Small intestine (tissue), 7 donors: ENCODE data around the gene ST14. TPM values are rescaled to one million over a fixed set of nuclear protein-coding genes. Genes with fewer than 3 reads are reported as not detected.

ENCODE experiments used
- DNase-seq, 2 donors: peaks; one replicate each; pipeline versions ENCODE4 v3.0.0 to v3.0.0-alpha.2; 2013
- FAIRE-seq: peaks from 2 replicates; lab custom pipeline; 2012; peaks lifted over from hg19 to GRCh38; lab: Jason Lieb, UNC
- H3K27ac ChIP-seq, 3 donors: one replicate each; pipeline ENCODE4 v1.5.1; 2013; ENCODE audit warnings: low read length in 2 of 3, mild to moderate bottlenecking in 2 of 3, control low read depth in 1 of 3, inconsistent platforms in 1 of 3, low read depth in 1 of 3, moderate library complexity in 1 of 3
- H3K27me3 ChIP-seq, 3 donors: one replicate each; pipeline ENCODE4 v1.6.1; 2013; ENCODE audit warnings: low read length in 3 of 3, inconsistent platforms in 1 of 3; ENCODE audit not compliant: control insufficient read depth in 3 of 3, insufficient read depth in 3 of 3
- H3K36me3 ChIP-seq, 3 donors: one replicate each; pipeline ENCODE4 v1.6.1; 2013; ENCODE audit warnings: low read length in 3 of 3, inconsistent platforms in 1 of 3, low read depth in 1 of 3, mild to moderate bottlenecking in 1 of 3, moderate library complexity in 1 of 3; ENCODE audit not compliant: control insufficient read depth in 3 of 3, insufficient read depth in 2 of 3
- H3K4me1 ChIP-seq, 3 donors: one replicate each; pipeline ENCODE4 v1.6.1; 2013; ENCODE audit warnings: low read length in 2 of 3, inconsistent platforms in 1 of 3, low read depth in 1 of 3, mild to moderate bottlenecking in 1 of 3, moderate library complexity in 1 of 3; ENCODE audit not compliant: control insufficient read depth in 3 of 3, insufficient read depth in 2 of 3
- H3K4me3 ChIP-seq, 3 donors: one replicate each; pipeline ENCODE4 v1.5.1; 2013; ENCODE audit warnings: low read length in 3 of 3, control low read depth in 1 of 3, inconsistent platforms in 1 of 3, low read depth in 1 of 3, mild to moderate bottlenecking in 1 of 3, moderate library complexity in 1 of 3
- H3K9me3 ChIP-seq, 2 donors: one replicate each; pipeline ENCODE4 v1.6.1; 2013; ENCODE audit warnings: low read depth in 1 of 2, low read length in 1 of 2; ENCODE audit not compliant: control insufficient read depth in 2 of 2, insufficient read depth in 1 of 2
- WGBS, 3 donors: extraction: QIAGEN DNeasy Blood & Tissue Kit; methylation state at CpG; one replicate each; pipeline ENCODE4 v1.1.7; 2013; 5-methylcytosine and 5-hydroxymethylcytosine counted together
- polyA plus RNA-seq, 4 donors: library from polyadenylated mRNA; stranded (reverse) in 3 of 4; unstranded in 1 of 4; fragments of 200-250 nt in 3 of 4; fragments of 120-200 nt in 1 of 4; gene quantifications; one replicate each; pipeline versions ENCODE4 v1.2.1 to v1.2.3, GENCODE V29; 2013
- donor health status: healthy with polysubstance abuse.
- donor health status: control.
- donor health status: control.
- donor health status: Bipolar disorder and iron deficiency.
- donor health status: healthy.

ST14 gene
- polyA plus RNA-seq, 4 donors, result 97.8 to 259 (median 143) TPM

DNA sequence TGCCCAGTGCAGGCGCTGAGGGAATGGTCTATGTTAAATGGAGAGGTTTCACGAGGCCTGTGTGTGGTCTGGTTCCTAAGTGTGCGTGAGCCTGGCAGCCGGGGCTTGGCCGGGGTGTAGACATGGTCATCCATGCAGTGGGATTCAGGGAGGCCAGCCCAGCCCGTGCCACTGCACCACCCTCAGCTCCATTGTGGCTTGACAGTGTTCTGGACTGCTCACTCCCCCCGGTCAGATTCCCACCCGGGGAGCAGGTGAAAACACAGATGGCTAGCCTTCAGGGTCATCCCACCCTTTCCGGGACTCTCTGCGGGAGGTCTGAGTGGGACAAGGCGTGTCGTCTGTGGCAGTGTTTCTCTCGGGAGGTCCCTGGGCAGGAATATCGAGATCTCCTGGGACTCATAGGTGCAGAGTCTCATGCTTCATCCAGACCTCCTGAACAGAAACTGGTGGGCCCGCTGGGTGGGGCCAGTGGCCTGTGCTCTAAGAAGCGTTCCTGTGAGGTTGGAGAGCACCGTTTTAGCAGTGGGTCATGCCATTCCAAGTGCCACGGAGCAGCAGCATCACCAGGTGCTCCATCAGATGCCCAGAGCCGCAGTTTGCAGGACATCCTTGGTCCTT is 52.3 kb downstream of the ST14 start:
- H3K4me3 ChIP-seq, result no peak overlapping the region
- FAIRE-seq (no peak), DNase-seq (no peak)
- peaks cover 0 to 8% (median 0%) of the 10 kb centered on the region in 3 donors for H3K4me1 ChIP-seq
- no peaks in the 10 kb centered on the region for H3K9me3 ChIP-seq
- 70 to 85% (median 73%) methylated on average over 19 of the region's 19 CpGs for WGBS, 3 donors
- H3K36me3 ChIP-seq, result peaks cover 0 to 78% (median 17%) of the 10 kb centered on the region in 3 donors
- H3K27ac ChIP-seq, result no peak overlapping the region
- H3K27me3 ChIP-seq, result no peaks in the 10 kb centered on the region

DNA sequence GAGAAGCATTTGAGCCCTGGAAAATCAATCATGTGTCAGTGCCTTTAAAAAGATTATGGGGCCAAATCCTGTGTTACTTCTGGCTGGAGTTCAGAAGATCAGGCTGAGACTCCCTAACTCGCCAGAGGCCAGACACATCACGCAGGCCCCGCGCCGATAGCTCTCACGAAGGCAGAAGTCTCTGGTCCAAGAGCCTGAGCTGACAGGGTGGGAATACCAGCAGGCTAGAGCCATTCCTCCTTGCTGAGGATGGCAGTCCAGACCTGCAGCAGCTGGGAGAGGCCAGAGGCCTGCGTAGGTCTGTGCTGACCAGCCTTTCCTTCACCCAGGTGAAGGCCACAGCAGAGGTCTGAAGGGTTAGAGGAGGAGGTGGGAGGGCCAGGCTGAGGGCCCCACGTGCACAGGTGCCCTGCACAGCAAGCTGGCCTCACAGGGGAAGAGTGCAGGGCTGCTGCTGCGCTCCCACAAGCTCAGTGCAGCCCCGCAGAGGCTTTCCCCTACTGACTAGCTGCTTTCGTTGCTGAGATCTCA is 52.9 kb downstream of the ST14 start:
- Histone ChIP-seq H3K9me3 (no peaks in the 10 kb centered on the region), H3K4me1 (peaks cover 0 to 12% (median 0%) of the 10 kb centered on the region in 3 donors), H3K4me3 (no peak overlapping the region), H3K27me3 (no peaks in the 10 kb centered on the region), H3K27ac (no peak overlapping the region), H3K36me3 (peaks cover 0 to 72% (median 17%) of the 10 kb centered on the region in 3 donors)
- FAIRE-seq (no peak), DNase-seq (no peak)
- 64 to 69% (median 67%) methylated on average over 11 of the region's 11 CpGs for WGBS, 3 donors

DNA sequence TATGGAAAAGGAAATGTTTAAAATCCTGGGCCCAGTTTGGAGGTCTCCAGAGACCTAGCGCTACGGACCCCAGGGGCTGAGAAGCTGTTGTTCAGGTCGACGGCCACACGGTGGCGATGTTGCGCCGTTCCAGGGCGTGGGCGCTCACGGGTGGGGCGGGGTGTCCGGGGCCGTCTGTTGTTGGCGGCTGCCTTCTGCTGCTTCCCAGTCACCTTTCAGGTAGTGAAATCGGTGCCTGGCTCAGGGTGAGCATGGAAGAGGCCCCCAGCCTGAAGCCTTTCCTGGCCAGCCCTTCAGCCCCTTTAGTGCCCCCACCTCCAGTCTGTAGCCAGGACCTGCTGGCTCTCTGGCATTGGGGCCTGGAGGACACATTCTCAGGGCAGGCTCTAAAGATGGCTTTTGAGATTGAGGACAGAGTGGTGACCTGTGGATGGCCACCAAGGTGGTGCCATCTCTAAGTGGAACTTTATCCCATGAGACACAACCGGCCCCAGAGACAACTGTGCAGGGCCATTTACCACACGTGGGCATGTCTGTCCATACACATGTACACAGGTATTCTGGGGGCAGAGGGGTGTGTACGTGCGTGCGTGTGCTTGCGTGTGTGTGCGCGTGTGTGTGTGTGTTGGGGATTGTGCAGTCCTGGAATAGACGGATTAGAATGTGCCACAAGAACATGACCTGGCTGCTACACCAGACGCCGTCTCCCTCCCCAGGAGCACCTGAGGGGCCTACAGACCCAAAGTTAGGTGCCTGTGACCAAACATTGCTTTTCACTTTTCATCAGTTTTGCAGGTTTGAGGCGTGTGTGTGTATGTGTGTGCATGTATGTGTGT is 53.8 kb downstream of the ST14 start:
- WGBS, 3 donors, result 35 to 38% (median 36%) methylated on average over 28 of the region's 28 CpGs
- H3K27ac ChIP-seq, result no peak overlapping the region
- DNase-seq (peak; percentile 62 to 78), FAIRE-seq (no peak)
- H3K4me1 ChIP-seq, result peaks cover 0 to 12% (median 0%) of the 10 kb centered on the region in 3 donors
- no peaks in the 10 kb centered on the region for H3K27me3 ChIP-seq
- peaks cover 0 to 64% (median 13%) of the 10 kb centered on the region in 3 donors for H3K36me3 ChIP-seq
- no peaks in the 10 kb centered on the region for H3K9me3 ChIP-seq
- no peak overlapping the region for H3K4me3 ChIP-seq

DNA sequence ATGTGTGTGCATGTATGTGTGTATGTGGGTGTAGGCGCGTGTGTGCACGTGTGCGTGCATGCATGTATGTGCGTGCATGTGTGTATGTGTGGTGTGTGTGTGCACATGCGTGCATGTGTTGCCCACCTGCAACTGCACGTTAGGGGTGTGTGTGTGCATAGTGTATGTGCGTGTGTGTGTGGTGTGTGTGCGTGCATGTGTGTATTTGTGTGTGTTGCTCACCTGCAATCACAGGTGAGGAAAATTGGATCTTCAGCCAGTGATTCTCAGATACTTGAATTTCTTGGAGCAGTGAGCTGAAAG is 54.3 kb downstream of the ST14 start:
- peaks cover 0 to 58% (median 12%) of the 10 kb centered on the region in 3 donors for H3K36me3 ChIP-seq
- FAIRE-seq (no peak), DNase-seq (no peak)
- H3K27ac ChIP-seq, result no peak overlapping the region
- no peaks in the 10 kb centered on the region for H3K9me3 ChIP-seq
- no peak overlapping the region for H3K4me3 ChIP-seq
- no peaks in the 10 kb centered on the region for H3K27me3 ChIP-seq
- WGBS, 3 donors, result 91 to 92% (median 92%) methylated on average over 9 of the region's 9 CpGs
- peaks cover 0 to 12% (median 0%) of the 10 kb centered on the region in 3 donors for H3K4me1 ChIP-seq

DNA sequence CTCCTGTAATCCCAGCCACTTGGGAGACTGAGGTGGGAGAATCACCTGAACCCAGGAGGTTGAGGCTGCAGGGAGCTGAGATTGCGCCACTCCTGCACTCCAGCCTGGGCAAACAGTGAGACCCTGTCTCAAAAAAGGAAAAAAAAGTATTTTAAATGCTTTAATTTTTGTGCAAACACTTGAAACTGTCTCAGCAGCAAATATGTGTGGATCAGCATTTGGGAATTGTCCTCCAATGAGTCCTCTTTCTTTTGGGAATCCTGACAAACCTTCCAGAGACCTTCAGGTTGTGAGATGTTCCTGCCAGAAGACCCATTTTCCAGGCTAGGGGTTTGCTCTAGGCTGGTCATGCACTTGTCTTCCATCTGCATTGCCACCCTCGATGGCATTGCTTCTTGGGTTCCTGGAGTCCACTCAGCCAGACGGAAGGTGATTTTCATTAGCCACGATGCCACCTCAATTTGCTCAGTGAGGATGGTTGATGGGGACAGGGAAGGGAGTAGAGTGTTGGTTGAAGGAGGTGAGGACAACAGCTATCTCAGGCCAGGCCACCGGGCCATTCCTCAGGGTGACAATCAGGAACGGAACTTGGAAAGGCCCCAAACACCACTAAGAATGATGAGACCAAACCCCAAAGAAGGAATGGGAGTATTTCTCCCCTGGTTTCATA is 55.4 kb downstream of the ST14 start:
- H3K9me3 ChIP-seq, result no peaks in the 10 kb centered on the region
- H3K4me3 ChIP-seq, result no peak overlapping the region
- no peak for DNase-seq
- 61 to 85% (median 69%) methylated on average over 6 of the region's 6 CpGs for WGBS, 3 donors
- peaks cover 0 to 12% (median 0%) of the 10 kb centered on the region in 3 donors for H3K4me1 ChIP-seq
- H3K36me3 ChIP-seq, result peaks cover 0 to 47% (median 7%) of the 10 kb centered on the region in 3 donors
- no peak overlapping the region for H3K27ac ChIP-seq
- no peak for FAIRE-seq
- no peaks in the 10 kb centered on the region for H3K27me3 ChIP-seq

DNA sequence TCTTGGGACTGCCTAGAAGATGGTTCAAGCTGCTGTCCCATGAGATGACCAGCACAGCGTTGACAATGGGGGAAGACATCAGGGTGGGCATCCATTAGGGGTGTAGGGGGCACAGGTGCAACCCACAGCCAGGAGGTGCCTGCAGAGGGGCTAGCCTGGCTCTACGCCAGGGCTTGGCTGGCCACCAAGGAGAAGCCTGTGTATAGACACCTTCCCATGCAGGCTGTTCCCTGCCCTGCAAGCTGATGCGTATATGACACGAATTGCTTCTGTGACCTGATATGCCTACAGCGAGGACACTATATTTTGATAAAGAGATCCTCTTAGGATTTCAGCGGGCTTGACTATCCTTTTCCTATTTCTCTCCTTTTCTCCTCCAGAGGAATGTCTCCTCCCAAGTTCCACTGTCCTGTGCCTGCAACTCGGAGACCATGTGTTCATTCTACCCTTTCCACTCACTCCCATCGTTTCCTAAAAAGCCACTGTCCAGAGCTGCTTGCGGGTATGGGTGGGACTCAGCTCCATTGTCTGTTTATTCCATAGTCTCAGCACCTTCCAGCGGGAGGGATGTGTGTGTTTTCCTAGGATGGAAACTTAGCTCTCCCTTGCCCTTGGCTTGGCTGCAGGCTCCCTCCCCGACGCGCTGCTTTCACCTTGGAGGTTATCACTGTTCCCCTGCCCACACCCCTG is 56.1 kb downstream of the ST14 start:
- no peaks in the 10 kb centered on the region for H3K27me3 ChIP-seq
- peaks cover 0 to 42% (median 0%) of the 10 kb centered on the region in 3 donors for H3K36me3 ChIP-seq
- FAIRE-seq (no peak), DNase-seq (no peak)
- no peak overlapping the region for H3K4me3 ChIP-seq
- H3K4me1 ChIP-seq, result peaks cover 0 to 12% (median 0%) of the 10 kb centered on the region in 3 donors
- no peak overlapping the region for H3K27ac ChIP-seq
- 55 to 66% (median 58%) methylated on average over 13 of the region's 13 CpGs for WGBS, 3 donors
- H3K9me3 ChIP-seq, result no peaks in the 10 kb centered on the region

DNA sequence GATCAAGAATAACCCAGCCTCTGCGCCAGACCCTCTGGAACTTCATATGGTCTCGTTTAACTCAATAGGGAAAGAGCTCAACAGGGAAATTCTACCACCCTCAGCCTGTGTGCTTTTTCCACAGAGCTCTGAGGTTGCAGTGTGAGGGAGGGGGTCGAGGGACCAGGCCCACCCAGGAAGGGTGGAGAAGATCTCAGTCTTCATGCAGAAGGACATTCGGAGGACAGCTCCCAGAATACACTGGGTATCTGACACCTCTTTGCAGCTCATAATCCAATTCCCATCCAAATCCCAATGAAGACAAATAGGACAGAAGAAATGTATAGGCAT is 56.6 kb downstream of the ST14 start:
- H3K27me3 ChIP-seq, result no peaks in the 10 kb centered on the region
- H3K9me3 ChIP-seq, result no peaks in the 10 kb centered on the region
- 56 to 62% (median 60%) methylated on average over 4 of the region's 4 CpGs for WGBS, 3 donors
- FAIRE-seq (no peak), DNase-seq (no peak)
- peaks cover 0 to 16% (median 0%) of the 10 kb centered on the region in 3 donors for H3K4me1 ChIP-seq
- no peak overlapping the region for H3K27ac ChIP-seq
- no peak overlapping the region for H3K4me3 ChIP-seq
- H3K36me3 ChIP-seq, result peaks cover 0 to 38% (median 0%) of the 10 kb centered on the region in 3 donors
